NCI-H187 treated with DMSO at 0.1 percent for 48 hours (cell line): ENCODE results near the gene HELLS.
"Not testable (repeated sequence)": the region's sequence is repeated elsewhere in the genome, so short reads cannot be mapped to it uniquely, and the experiment has no call there.

Source experiments
- DNase-seq: peaks from one replicate; lab custom pipeline; 2025; lab: John Stamatoyannopoulos, UW

HELLS gene

DNA sequence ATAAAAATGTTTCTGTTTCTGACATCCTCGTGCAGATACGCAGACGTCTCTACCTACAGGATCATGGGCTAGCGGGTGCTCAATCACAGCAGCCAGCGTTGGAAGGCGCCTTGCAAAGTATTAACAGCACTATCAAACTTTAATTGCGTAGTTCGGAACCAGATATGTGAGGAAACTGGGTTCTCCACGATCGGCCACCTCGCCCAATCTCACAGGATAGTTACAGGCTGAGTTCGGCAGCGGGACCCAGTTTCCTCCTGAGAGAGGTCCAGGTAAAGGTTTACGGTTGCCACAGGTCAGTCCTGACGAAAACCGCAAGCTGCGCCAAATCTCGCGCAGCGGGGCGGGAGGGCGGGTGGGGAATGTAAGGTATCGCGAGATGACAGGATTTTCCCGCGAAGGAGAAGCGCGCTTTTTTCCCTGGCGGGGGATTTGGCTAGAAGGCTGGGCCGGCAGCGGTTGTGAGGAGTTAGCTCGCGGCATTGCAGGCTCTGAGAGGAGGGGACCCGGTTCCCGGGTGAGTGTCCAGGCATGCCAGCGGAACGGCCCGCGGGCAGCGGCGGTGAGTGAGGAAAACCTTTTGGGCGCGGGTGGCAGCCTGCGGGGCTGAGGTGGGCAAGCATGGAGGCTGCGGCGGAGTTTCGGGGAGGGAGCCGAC lies at the start of gene HELLS:
TSS of gene HELLS (plus strand) at position 398 of the 658 bp plus-strand sequence. CDS start at position 532, 134 bp downstream.
- peak; percentile 41 for DNase-seq

DNA sequence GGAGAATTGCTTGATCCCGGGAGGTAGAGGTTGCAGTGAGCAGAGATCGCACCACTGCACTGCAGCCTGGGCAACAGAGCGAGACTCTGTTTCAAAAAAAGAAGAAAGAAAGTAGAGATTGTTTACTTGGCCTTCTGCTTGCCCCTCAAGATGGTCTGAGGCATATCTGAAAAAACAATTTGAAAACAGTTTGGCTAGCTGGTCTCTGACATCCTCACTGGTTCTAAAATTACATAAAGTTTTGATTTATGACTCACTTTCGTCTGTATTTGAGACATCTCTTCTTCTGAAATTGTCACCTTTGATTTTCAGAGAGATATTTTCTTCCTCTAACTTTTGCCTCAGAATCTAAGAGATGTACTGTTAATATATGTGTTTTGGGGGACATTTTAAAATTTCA lies 49.6 kb upstream of the HELLS start:
- no peak for DNase-seq

DNA sequence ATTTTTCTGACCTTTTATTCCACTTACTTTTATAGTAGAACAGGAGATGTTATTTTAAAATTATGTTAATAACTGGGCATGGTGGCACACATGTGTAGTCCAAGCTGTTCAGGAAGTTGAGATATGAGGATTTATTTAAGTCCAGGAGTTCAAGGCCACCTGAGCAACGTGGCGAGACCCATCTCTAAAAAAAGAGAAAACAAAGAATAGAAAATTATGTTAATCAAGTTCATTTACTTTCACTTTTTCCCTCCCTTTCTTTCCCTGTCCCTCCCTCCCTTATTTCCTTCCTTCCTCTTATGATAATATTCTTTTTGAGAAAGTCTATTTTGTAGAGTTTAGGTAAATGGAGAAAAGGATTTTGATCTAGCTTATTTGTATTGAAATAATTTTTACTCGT lies 48.9 kb upstream of the HELLS start:
- DNase-seq = no peak

DNA sequence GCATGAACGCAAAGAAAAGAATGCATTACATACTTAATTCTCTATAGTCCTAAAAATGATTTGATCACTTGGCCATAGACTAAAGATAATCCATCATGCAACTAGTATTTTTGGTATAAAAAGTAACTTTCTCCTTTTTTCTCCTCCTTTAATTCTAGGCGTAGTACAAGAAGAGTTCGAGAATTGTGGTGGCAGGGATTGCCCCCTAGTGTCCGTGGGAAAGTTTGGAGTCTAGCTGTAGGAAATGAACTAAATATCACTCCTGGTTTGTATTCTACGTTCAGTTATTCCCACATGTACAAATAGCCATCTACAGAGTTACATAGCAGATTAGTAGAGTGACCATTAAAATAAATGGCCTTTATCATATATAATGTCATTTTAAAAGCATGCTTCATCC lies 45.5 kb upstream of the HELLS start:
- DNase-seq = no peak

DNA sequence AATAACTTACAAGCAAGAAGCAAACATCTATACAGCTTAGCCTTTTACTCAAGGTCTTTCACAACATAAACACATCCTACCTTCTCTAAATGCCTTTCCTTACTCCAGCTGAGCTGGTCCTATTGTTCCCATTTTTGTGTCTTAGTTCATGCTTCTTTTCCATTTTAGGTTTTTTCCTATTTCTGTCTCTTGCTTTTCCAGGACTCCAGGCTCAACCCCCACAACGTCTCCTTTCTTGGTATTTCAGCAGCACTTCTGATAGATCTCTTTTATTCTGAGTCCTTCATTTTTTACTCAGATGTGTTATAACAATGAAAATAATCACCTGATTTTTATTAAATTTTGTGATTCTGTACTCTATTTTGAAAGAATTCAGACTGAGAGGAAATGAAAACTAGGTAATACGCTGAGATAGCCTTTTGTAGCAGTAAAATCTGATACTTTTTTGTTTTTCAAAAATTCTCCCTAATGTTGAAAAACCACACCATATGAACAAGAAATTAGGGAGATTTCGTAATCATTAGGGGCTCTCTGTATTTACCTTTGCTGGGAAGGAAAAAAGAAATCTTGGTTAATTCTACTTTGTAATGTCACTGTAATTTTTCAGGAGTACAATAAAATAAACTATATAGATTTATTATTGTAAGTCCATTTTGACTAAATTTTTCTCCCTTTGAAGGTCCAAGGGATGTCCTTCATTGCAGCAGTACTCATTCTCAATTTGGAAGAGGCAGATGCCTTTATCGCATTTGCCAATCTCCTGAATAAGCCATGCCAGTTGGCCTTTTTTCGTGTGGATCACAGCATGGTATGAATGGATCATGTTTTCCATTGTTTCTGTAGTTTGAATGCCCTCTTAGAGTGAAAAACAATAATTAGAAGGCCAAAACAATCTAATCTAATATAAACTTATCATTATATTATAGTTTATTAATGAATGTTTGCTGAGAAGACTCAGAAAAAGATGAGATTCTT lies 24.0 kb upstream of the HELLS start:
- DNase-seq = no peak

GRCh38 chr10:94524146-94524545 lies 21.4 kb upstream of the HELLS start:
- DNase-seq = no peak

DNA sequence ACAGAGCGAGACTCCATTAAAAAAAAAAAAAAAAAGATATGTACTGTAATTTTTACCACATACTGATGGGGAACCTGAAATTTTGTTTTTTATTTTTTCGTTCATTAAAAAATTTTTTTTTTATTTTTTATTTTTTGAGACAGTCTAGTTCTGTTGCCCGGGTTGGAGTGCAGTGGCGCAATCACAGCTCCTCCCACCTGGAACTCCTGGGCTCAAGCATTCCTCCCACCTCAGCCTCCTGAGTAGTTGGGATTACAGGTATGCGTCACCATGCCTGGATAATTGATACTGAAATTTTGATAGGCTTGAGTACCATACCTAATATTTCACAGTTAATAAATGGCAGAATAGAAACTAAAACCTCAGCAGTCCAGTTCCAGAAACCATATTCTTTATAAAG lies 20.9 kb upstream of the HELLS start:
- no peak for DNase-seq

GRCh38 chr10:94531550-94531949 lies 14.0 kb upstream of the HELLS start:
- DNase-seq = not testable (repeated sequence)

DNA sequence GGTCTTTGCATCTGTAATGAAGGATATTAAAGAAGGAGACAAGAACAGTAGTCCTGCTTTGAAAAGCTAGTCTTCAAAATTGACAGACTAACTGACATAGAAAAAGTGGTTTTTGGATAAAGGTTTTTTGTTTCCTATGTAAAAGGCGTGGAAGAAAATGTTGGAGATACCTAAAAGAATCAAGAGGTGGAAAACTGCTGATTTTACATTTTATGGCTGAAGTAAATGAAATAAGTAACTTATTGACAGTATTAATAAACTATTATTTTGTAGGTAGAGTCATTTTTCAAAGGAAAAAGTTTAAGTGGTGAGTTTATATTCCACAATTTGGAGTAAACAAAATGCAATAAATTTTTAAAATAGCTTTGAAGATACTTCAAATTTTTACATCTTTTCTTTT lies 12.6 kb upstream of the HELLS start:
- no peak for DNase-seq

DNA sequence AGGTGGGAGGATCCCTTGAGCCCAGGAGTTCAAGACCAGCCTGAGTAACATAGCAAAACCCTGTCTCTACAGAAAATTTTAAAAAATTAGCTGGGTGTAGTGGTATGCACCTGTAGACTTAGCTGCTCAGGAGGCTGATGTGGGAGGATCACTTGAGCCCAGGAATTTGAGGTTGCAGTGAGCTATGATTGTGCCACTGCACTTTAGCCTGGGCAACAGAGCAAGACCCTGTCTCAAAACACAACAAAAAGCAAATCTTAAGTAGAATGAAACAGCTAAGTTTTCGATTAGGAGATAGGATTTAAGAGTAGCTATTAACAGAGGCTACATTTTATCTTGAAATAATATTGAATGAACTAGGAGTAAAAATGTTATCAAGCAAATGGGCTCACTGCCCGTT lies 3.3 kb upstream of the HELLS start:
- DNase-seq = not testable (repeated sequence)

- no peak for DNase-seq
Measured at GRCh38 chr10:94546049-94546900, 687 bp downstream of the HELLS start.

DNA sequence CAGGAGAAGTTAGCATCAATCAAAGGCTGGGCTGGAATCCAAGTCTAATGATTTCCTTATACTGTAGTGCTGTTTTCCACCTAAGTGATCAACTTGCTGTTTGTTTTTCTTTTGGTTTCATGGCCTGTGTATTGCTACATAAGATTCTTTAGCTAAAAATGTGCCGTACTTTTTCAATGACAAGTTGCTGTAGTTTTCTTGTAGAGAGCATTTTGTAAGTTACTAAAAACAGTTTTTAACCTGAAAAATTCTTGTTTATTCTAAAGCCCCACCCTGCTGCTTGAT lies 1.3 kb downstream of the HELLS start:
- no peak for DNase-seq

DNA sequence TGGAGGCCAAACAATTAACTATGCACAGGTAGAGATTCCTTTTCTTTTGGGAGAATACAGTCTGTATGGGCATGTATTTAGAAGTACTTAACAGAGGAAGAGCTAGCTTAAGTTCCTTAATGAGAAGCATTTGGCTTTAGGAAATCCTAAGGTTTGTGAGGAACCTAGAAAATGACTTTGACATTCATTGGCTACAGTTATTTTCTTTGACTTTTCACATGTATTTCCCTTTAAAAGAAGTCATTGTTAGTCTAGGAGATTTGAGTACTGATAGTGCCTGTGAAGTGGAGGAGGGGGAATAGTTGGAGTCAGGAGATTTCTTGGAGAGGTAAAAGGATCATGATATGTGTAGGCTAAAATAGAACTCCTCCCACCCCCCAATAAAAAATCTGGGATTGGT lies 3.6 kb downstream of the HELLS start:
- DNase-seq = no peak

GRCh38 chr10:94567714-94568307 lies 22.2 kb downstream of the HELLS start:
- not testable (repeated sequence) for DNase-seq

DNA sequence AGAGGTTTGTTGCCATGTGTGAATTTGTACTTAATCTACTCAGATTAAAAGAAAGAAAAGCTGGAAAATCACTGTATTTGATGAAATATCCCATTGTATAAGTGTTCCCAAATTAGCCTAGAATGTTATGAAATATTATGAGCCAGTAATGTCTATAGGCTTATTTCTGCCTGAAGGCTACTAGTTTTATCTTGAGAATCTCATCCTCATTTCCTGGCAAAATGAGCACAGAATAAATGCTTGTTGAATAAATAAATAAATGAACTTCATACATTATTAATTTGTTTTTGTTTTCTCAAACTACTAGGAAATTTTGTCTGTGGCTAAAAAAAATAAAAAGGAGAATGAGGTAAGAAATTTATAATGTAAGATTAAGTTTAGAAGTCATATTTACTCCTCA lies 25.5 kb downstream of the HELLS start:
- DNase-seq = no peak

- DNase-seq = no peak
Measured at GRCh38 chr10:94571528-94571927, 25.9 kb downstream of the HELLS start.

DNA sequence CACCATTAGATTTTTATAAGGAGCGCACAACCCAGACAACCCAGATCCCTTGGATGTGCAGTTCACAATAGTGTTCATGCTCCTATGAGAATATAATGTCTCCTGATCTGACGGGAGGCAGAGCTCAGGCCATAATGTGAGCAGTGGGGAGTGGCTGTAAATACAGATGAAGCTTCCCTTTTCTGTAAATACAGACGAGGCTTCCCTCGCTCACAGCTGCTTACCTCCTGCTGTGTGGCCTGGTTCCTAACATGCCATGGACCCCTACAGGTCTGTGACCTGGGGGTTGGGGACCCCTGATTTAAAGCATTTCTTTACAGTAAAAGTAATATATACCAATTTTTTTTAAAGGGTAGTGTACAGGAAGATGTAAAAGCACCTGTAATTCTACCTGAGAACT lies 33.2 kb downstream of the HELLS start:
- no peak for DNase-seq

GRCh38 chr10:94583124-94583523 lies 37.5 kb downstream of the HELLS start:
- DNase-seq = no peak

- no peak for DNase-seq
Measured at GRCh38 chr10:94591461-94592205, 46.0 kb downstream of the HELLS start.

- DNase-seq = no peak
Measured at GRCh38 chr10:94602729-94603515, 57.3 kb downstream of the HELLS start.

DNA sequence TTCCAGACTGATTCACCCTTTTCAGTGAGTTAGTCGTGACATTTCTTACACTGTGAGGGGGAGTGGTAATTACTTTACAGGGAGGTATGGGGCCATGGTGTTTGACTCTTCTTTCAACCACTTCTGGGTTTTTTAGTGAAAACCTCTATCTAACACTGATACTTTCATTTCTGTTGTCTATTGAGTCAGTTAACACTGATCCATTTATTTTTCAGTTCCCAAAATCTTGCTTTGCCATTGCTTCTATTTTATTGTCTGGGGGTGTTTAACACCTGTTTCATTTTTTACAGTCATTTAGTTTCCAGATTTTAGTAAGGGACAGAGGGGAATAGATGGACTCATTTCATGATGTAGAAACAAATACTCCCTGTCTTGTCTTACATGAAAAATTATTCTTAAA lies 61.5 kb downstream of the HELLS start:
- DNase-seq = no peak
